OCI-LY7 (cell line): ENCODE results near the gene ROBO2. TPM values are rescaled to one million over a fixed set of nuclear protein-coding genes. Genes with fewer than 3 reads are reported as not detected.

Source experiments
- BruUV-seq: library from RNA; stranded (reverse); fragments of 400-500 nt; replicated peaks from 2 replicates; lab custom pipeline; 2021; lab: Mats Ljungman, UMichigan
- CTCF ChIA-PET: fragments of 300-600 bp; sonication (Branson Sonifier 250); formaldehyde crosslinking; loops from one replicate; lab custom pipeline; 2022; ENCODE audit warnings: antibody characterized with exemption; ENCODE audit not compliant: unreplicated experiment; lab: Charles Lee
- POLR2A ChIA-PET: fragments of 300-600 bp; sonication (Branson Sonifier 250); formaldehyde crosslinking; loops from one replicate; lab custom pipeline; 2022; ENCODE audit warnings: antibody characterized with exemption; lab: Charles Lee
- DNase-seq: peaks from one replicate; pipeline ENCODE4 v3.0.0-alpha.2; 2015; ENCODE audit warnings: low spot score
- H2AFZ ChIP-seq: fragments of 200-600 bp; sonication (generic), shearing (Covaris generic); 2 replicates; pipeline ENCODE4 v1.6.1; 2014; ENCODE audit warnings: mild to moderate bottlenecking, antibody characterized with exemption, low read length, moderate library complexity
- H3K27ac ChIP-seq: fragments of 200-600 bp; sonication (generic); 2 replicates; pipeline ENCODE4 v1.5.1; 2014; ENCODE audit warnings: mixed run types, low read depth, mild to moderate bottlenecking, moderate library complexity, low read length, inconsistent platforms; ENCODE audit not compliant: poor library complexity, severe bottlenecking
- H3K36me3 ChIP-seq: fragments of 200-600 bp; sonication (generic); 2 replicates; pipeline ENCODE4 v1.6.1; 2014; ENCODE audit warnings: mild to moderate bottlenecking, antibody characterized with exemption, low read length, moderate library complexity, mixed read lengths; ENCODE audit not compliant: insufficient read depth
- H3K4me1 ChIP-seq: fragments of 200-600 bp; sonication (generic); 2 replicates; pipeline ENCODE4 v1.5.1; 2014; ENCODE audit warnings: mild to moderate bottlenecking, low read length; ENCODE audit not compliant: insufficient read depth, poor library complexity, severe bottlenecking
- H3K4me2 ChIP-seq: fragments of 200-600 bp; sonication (generic); 2 replicates; pipeline ENCODE4 v1.6.1; 2014; ENCODE audit warnings: mild to moderate bottlenecking, low read length
- H3K4me3 ChIP-seq: fragments of 200-600 bp; sonication (generic); 2 replicates; pipeline ENCODE4 v1.5.1; 2014; ENCODE audit warnings: mild to moderate bottlenecking, low read depth, low read length; ENCODE audit not compliant: poor library complexity, severe bottlenecking
- H3K79me2 ChIP-seq: fragments of 200-600 bp; sonication (generic); 2 replicates; pipeline ENCODE4 v1.6.1; 2016; ENCODE audit warnings: low read depth, mild to moderate bottlenecking, low read length, moderate library complexity, mixed read lengths; ENCODE audit not compliant: insufficient read depth
- H3K9me2 ChIP-seq: fragments of 200-600 bp; sonication (generic); 2 replicates; pipeline ENCODE4 v1.6.1; 2016; ENCODE audit warnings: mild to moderate bottlenecking, low read length, mixed read lengths; ENCODE audit not compliant: insufficient read depth
- H3K9me3 ChIP-seq: fragments of 200-600 bp; sonication (generic); 2 replicates; pipeline ENCODE4 v1.6.1; 2014; ENCODE audit warnings: mild to moderate bottlenecking, mixed run types, low read length, mixed read lengths
- H4K20me1 ChIP-seq: fragments of 200-600 bp; sonication (generic); 2 replicates; pipeline ENCODE4 v1.6.1; 2014; ENCODE audit warnings: mild to moderate bottlenecking, antibody characterized with exemption, low read length, moderate library complexity, mixed read lengths; ENCODE audit not compliant: insufficient read depth
- CTCF ChIP-seq: fragments of 200-600 bp; sonication (generic); conservative IDR thresholded peaks from 2 replicates; pipeline ENCODE4 v1.5.1; 2014; ENCODE audit warnings: mild to moderate bottlenecking, antibody characterized with exemption, low read length, moderate library complexity, mixed read lengths
- EZH2phosphoT487 ChIP-seq: fragments of 200-600 bp; sonication (generic); IDR thresholded peaks from 2 replicates; pipeline ENCODE4 v1.6.1; 2018; ENCODE audit warnings: low read depth, borderline replicate concordance, mild to moderate bottlenecking, mixed run types, antibody characterized with exemption, low read length, moderate library complexity, mixed read lengths
- intact Hi-C: fragments of 100-400 bp; cut with micrococcal nuclease; formaldehyde crosslinking; loops from one replicate; pipeline ENCODE4 v1.10.0; 2022; ENCODE audit not compliant: unreplicated experiment
- total RNA-seq, 2 experiments: library from RNA; depleted of rRNA in 1 of 2; stranded (reverse); fragments of >200 nt in 1 of 2; shearing (Covaris generic) in 1 of 2; gene quantifications; 2 replicates each; pipeline ENCODE4 v1.2.3, GENCODE V29; 2014 to 2022

The ROBO2 gene
- total RNA-seq, 2 experiments from 2014 or later: 0.06 to 4.8 TPM

- Histone ChIP-seq H3K4me3 (no peak overlapping the region), H3K4me1 (no peaks in the 10 kb centered on the region), H4K20me1 (no peaks in the 10 kb centered on the region), H3K9me2 (no peaks in the 10 kb centered on the region), H2AFZ (no peak overlapping the region), H3K9me3 (no peaks in the 10 kb centered on the region), H3K36me3 (no peaks in the 10 kb centered on the region), H3K27ac (no peak overlapping the region), H3K79me2 (no peaks in the 10 kb centered on the region), H3K4me2 (no peak overlapping the region)
- BruUV-seq: no TSS peak
- CTCF ChIA-PET: no interaction called here
- POLR2A ChIA-PET: interaction anchor here (0.6 kb wide), 1 partner anchor 74 kb away, joined by 5 read pairs; no protein-coding TSS in a partner anchor
- no peak for DNase-seq
- TF ChIP-seq EZH2phosphoT487 (no peak), CTCF (no peak)
- intact Hi-C loops: no loop called here
These were observed 25.7 kb upstream of the ROBO2 start for GRCh38 chr3:77014226-77014625.

DNA sequence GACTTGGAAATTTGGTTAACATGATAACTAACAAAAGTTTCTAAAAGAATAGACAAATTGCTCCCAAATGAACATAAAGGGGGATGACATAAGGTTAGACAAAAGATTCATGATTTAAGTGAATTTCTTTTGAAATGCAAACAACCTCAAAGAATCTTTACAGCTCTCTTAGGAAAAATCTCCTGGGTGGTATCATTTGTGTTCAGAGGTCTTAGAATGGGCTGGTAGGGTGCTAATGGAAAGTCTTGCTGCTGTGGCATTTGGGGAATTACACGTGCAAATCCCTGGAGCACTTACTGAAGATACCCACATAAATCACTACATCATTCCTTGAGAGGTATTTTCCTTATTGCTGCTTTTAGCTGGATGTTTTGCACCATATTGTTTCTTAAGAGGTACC is 14.4 kb upstream of the ROBO2 start:
- H3K27ac ChIP-seq: no peak overlapping the region
- BruUV-seq: no TSS peak
- no peak overlapping the region for H3K4me3 ChIP-seq
- no peaks in the 10 kb centered on the region for H3K4me1 ChIP-seq
- POLR2A ChIA-PET: interaction anchor here (1.0 kb wide), 1 partner anchor 9 kb away, joined by 3 read pairs; no protein-coding TSS in a partner anchor
- H3K9me3 ChIP-seq: no peaks in the 10 kb centered on the region
- intact Hi-C loops: no loop called here
- no peak overlapping the region for H2AFZ ChIP-seq
- no peaks in the 10 kb centered on the region for H4K20me1 ChIP-seq
- no peaks in the 10 kb centered on the region for H3K9me2 ChIP-seq
- no peak overlapping the region for H3K4me2 ChIP-seq
- CTCF ChIA-PET: no interaction called here
- no peak for DNase-seq
- no peaks in the 10 kb centered on the region for H3K36me3 ChIP-seq
- no peaks in the 10 kb centered on the region for H3K79me2 ChIP-seq
- TF ChIP-seq EZH2phosphoT487 (no peak), CTCF (no peak)

- Histone ChIP-seq H3K4me1 (no peaks in the 10 kb centered on the region), H3K9me3 (no peaks in the 10 kb centered on the region), H2AFZ (no peak overlapping the region), H3K36me3 (no peaks in the 10 kb centered on the region), H3K27ac (no peak overlapping the region), H3K9me2 (no peaks in the 10 kb centered on the region), H3K4me3 (no peak overlapping the region), H3K79me2 (no peaks in the 10 kb centered on the region), H3K4me2 (no peak overlapping the region), H4K20me1 (no peaks in the 10 kb centered on the region)
- intact Hi-C loops: no loop called here
- DNase-seq: no peak
- no TSS peak for BruUV-seq
- POLR2A ChIA-PET: no interaction called here
- no peak for TF ChIP-seq CTCF
- TF ChIP-seq EZH2phosphoT487: no peak
- CTCF ChIA-PET: no interaction called here
These were observed 12.8 kb upstream of the ROBO2 start for GRCh38 chr3:77026904-77027634.
